ENCODE data around the gene DAG1.

The DAG1 gene

DNA sequence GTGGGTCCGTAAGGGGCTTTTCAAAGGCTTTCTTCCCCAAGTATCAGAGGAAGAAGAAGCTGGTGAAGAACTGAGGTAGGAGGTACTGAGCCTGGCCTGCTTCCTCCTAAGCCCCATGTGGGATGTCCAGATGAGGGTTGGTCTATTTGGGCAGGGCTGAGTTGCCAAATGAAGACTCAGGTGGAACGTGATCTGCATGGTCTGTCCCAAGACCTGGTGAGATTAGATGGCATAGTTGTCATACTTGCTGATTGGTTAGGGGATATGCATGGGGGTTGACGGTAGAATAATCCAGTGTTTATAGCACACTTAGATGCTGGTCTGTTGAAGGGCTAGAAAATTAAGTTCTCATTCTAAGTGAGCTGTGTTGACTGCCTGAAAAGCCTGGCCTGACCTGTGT is 47.9 kb downstream of the DAG1 start:
- Histone ChIP-seq H3K27me3 (no peaks in the 10 kb centered on the region), H3K27ac (no peak overlapping the region), H3K4me1 (peaks cover 0 to 16% (median 0%) of the 10 kb centered on the region in 10 experiments; a peak in 5 of 20 replicates), H3K9ac (no peak overlapping the region), H4K20me1 (peaks cover 0 to 34% (median 6%) of the 10 kb centered on the region in 11 experiments; a peak in 8 of 22 replicates), H3K4me2 (no peak overlapping the region), H3K9me3 (replicated peaks in 1 of 11) (no peaks in the 10 kb centered on the region), H3K36me3 (peaks cover 4 to 75% (median 63%) of the 10 kb centered on the region in 11 experiments; a peak in 20 of 22 replicates), H3K4me3 (no peak overlapping the region)
- TF ChIP-seq Cebpa-rat (IDR thresholded peaks at IDR 0.05) = no peak

DNA sequence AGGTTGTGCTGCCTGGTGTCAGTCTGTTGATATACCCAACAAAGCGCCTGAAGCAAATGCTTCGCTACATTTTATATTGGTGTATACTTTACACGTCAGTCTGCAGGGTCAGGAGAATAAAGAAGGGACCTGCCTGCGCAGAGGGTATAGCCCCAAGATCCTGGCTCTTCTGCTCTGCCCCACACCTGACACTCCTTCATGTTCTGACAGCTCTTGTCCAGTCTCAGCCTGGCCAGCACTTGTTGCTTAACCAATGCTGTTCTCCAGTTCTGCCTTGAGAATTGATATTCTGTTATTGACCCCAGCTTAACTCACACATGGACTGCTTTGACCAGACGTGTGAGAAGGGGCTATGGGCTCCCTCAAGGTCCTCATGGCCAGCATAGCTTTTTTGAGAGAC is 48.4 kb downstream of the DAG1 start:
- Histone ChIP-seq H3K4me1 (peaks cover 0 to 16% (median 0%) of the 10 kb centered on the region in 10 experiments; a peak in 7 of 20 replicates), H3K27ac (no peak overlapping the region), H4K20me1 (peaks cover 0 to 38% (median 6%) of the 10 kb centered on the region in 11 experiments; a peak in 9 of 22 replicates), H3K9me3 (replicated peaks in 1 of 11) (no peaks in the 10 kb centered on the region), H3K27me3 (no peaks in the 10 kb centered on the region), H3K4me2 (no peak overlapping the region), H3K36me3 (peaks cover 4 to 75% (median 58%) of the 10 kb centered on the region in 11 experiments; a peak in 20 of 22 replicates), H3K9ac (no peak overlapping the region), H3K4me3 (no peak overlapping the region)
- TF ChIP-seq Cebpa-rat (IDR thresholded peaks at IDR 0.05) = no peak

DNA sequence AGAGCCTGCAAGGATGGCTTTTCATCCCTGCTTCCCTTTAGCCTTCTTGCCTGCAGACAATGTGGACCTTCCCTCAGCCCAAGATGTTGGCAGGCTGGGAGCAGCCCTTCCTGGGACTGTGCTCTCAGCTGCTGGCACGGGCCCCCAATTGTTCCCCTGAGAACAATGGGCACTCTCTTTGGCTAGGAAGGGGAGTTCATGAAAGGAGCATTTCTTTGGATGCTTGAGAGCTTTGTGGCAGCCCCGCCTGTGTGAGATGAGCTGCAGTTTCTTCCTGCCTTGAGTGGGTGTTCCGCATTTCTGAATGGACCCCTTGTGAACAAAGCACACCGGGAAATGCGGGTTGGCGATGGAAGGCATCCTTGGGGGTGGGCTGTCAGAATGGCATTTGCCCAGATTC is 49.2 kb downstream of the DAG1 start:
- no peak overlapping the region for H3K9ac ChIP-seq
- no peaks in the 10 kb centered on the region for H3K9me3 ChIP-seq (replicated peaks in 1 of 11)
- peaks cover 0 to 24% (median 0%) of the 10 kb centered on the region in 10 experiments; a peak in 8 of 20 replicates for H3K4me1 ChIP-seq
- H3K4me3 ChIP-seq = no peak overlapping the region
- H3K4me2 ChIP-seq = no peak overlapping the region
- peaks cover 4 to 76% (median 57%) of the 10 kb centered on the region in 11 experiments; a peak in 19 of 22 replicates for H3K36me3 ChIP-seq
- H3K27ac ChIP-seq = no peak overlapping the region
- no peak for TF ChIP-seq Cebpa-rat (IDR thresholded peaks at IDR 0.05)
- peaks cover 0 to 44% (median 6%) of the 10 kb centered on the region in 11 experiments; a peak in 10 of 22 replicates for H4K20me1 ChIP-seq
- no peaks in the 10 kb centered on the region for H3K27me3 ChIP-seq

DNA sequence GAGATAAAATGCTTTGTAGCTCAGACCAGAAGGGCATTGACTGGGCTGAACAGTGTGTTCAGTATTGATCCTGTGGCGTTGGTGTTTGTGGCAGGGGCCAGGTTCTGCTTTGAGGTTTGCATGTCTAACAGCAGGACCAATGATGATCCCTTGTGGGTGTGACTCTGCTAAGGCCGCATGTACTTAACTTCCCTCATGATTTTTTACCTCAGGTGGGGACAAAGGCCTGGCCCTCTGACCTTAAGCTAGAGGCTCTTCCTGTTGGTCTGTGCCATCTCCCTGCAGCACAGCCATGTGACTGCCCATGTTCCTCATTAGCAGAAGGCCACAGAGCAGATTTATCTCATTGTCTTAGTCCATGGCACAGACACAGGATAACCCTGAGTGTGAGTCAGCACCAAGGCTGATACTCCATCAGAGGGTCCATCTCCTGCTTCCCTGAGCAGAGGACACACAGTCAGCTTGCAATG is 49.9 kb downstream of the DAG1 start:
- H3K9me3 ChIP-seq (replicated peaks in 1 of 11) = no peaks in the 10 kb centered on the region
- no peak overlapping the region for H3K9ac ChIP-seq
- TF ChIP-seq Cebpa-rat (IDR thresholded peaks at IDR 0.05) = no peak
- H3K27me3 ChIP-seq = no peaks in the 10 kb centered on the region
- no peak overlapping the region for H3K27ac ChIP-seq
- H3K4me1 ChIP-seq = peaks cover 0 to 25% (median 0%) of the 10 kb centered on the region in 10 experiments; a peak in 8 of 20 replicates
- peaks cover 0 to 44% (median 6%) of the 10 kb centered on the region in 11 experiments; a peak in 10 of 22 replicates for H4K20me1 ChIP-seq
- no peak overlapping the region for H3K4me3 ChIP-seq
- peak overlapping the region in 2 of 11 experiments; percentile 21 to 50; a peak in 4 of 22 replicates for H3K4me2 ChIP-seq
- H3K36me3 ChIP-seq = peaks cover 4 to 76% (median 57%) of the 10 kb centered on the region in 11 experiments; a peak in 19 of 22 replicates

DNA sequence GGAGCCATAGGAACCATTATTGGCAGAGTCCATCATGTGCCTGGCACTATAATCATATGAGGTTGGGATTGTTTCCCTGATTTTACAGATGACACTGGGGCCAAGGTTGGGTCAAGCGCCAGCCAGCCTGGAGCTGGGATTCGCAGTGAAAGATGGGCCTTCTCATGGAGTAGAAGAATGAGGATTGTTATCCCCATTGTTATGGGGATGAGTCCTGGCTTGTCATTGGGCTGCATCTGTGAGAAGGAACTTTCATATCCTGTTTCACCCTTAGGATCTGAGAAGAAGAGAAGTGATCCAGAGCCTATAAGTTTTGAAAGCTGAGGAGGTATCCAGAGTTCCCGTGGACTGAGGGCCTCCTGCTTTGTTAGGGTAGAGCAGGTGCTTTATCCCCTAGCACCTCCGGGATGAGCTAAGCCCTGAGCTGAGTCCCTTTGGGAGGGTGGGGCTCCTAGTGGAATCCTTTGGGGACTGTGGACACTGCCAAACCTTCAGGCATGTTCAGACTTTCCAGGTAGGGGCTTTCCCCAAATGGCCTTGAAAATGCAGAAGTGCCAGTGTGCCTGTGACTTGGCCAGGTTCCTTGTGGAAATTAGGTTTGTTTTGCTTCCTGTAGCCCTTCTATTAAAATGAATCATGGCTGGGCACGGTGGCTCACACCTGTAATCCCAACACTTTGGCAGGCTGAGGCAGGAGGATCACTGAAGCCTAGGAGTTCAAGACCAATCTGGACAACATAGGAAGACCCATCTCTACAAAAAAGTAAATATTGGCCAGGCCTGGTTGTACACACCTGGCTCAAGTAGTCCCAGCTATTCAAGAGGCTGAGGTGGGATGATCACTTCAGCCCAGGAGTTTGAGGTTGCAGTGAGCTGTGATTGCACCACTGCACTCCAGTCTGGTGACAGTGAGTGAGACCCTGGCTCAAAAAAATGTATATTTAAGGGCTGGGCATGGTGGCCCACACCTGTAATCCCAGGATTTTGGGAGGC is 54.0 kb downstream of the DAG1 start:
- Histone ChIP-seq H3K27ac (no peak overlapping the region), H3K9me3 (replicated peaks in 1 of 11) (no peaks in the 10 kb centered on the region), H3K36me3 (peaks cover 0 to 40% (median 22%) of the 10 kb centered on the region in 11 experiments; a peak in 13 of 22 replicates), H3K4me3 (no peak overlapping the region), H3K4me1 (peaks cover 0 to 25% (median 0%) of the 10 kb centered on the region in 10 experiments; a peak in 8 of 20 replicates), H3K4me2 (peak overlapping the region in 1 of 11 experiments; percentile 39; a peak in 1 of 22 replicates), H3K27me3 (no peaks in the 10 kb centered on the region), H4K20me1 (peaks cover 0 to 30% (median 5%) of the 10 kb centered on the region in 11 experiments; a peak in 11 of 22 replicates), H3K9ac (no peak overlapping the region)
- no peak for TF ChIP-seq Cebpa-rat (IDR thresholded peaks at IDR 0.05)

DNA sequence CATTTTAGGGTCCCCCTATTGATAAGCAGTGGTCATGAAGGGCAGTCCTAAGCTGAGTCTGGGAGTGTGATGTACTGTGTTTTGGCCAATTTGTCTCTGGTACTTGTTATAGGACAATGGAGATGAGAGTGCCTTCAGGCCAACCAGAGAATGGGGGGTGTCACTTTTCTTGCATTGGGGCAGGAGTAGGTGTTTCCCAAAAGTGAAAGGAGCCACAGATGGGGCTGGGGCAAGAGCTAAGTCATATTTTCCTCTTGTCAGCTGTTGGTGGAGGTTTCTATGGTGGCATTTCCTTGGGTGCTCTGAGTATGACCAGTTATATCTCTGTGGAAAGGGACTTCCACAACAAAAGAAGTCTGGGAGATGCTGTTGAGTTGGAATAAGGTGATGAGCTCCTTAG is 59.5 kb downstream of the DAG1 start:
- H3K9me3 ChIP-seq (replicated peaks in 1 of 11) = no peaks in the 10 kb centered on the region
- H3K4me3 ChIP-seq = no peak overlapping the region
- peaks cover 0 to 5% (median 0%) of the 10 kb centered on the region in 11 experiments; a peak in 7 of 22 replicates for H4K20me1 ChIP-seq
- TF ChIP-seq Cebpa-rat (IDR thresholded peaks at IDR 0.05) = no peak
- peaks cover 0 to 4% (median 2%) of the 10 kb centered on the region in 10 experiments; a peak in 9 of 20 replicates for H3K4me1 ChIP-seq
- H3K27me3 ChIP-seq = no peaks in the 10 kb centered on the region
- H3K4me2 ChIP-seq = no peak overlapping the region
- no peak overlapping the region for H3K9ac ChIP-seq
- H3K36me3 ChIP-seq = peaks cover 23 to 56% (median 45%) of the 10 kb centered on the region in 11 experiments
- no peak overlapping the region for H3K27ac ChIP-seq

DNA sequence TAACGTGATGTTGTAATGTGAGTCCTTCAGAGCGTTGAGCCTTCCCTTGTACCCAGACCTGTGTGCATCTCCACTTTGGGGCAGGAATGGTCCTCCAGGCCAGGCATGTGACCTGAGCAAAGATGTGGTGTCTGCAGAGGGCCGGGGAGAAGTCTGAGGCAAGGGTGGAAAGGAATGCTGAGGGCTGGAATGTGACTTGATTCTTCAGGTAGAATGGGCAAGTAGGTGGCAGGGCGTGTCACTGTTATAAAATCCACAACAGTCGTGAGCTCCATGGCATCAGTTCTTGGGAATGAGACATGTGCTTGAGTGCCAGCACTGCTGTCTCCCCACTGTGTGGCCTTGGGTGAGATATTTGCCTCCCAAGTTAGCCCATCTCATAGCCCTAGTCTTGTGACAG is 60.2 kb downstream of the DAG1 start:
- no peaks in the 10 kb centered on the region for H3K9me3 ChIP-seq (replicated peaks in 1 of 11)
- no peak overlapping the region for H3K4me3 ChIP-seq
- TF ChIP-seq Cebpa-rat (IDR thresholded peaks at IDR 0.05) = no peak
- peaks cover 0 to 5% (median 0%) of the 10 kb centered on the region in 11 experiments; a peak in 6 of 22 replicates for H4K20me1 ChIP-seq
- peaks cover 23 to 49% (median 42%) of the 10 kb centered on the region in 11 experiments for H3K36me3 ChIP-seq
- no peak overlapping the region for H3K4me2 ChIP-seq
- no peaks in the 10 kb centered on the region for H3K27me3 ChIP-seq
- peaks cover 0 to 10% (median 8%) of the 10 kb centered on the region in 10 experiments; a peak in 10 of 20 replicates for H3K4me1 ChIP-seq
- H3K27ac ChIP-seq = no peak overlapping the region
- H3K9ac ChIP-seq = no peak overlapping the region

DNA sequence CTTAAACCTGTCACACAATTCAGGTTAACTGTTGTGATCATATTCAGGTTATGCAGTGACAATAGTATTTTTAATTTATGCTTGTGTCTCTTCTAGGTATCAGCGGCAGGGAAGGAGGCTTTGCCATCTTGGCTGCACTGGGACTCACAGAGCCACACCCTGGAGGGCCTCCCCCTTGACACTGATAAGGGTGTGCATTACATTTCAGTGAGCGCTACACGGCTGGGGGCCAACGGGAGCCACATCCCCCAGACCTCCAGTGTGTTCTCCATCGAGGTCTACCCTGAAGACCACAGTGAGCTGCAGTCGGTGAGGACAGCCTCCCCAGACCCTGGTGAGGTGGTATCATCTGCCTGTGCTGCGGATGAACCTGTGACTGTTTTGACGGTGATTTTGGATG is 60.6 kb downstream of the DAG1 start:
- H3K4me2 ChIP-seq = no peak overlapping the region
- no peaks in the 10 kb centered on the region for H3K9me3 ChIP-seq (replicated peaks in 1 of 11)
- H3K4me1 ChIP-seq = peaks cover 0 to 12% (median 8%) of the 10 kb centered on the region in 10 experiments; a peak in 10 of 20 replicates
- no peak overlapping the region for H3K4me3 ChIP-seq
- no peak overlapping the region for H3K9ac ChIP-seq
- H4K20me1 ChIP-seq = peaks cover 0 to 5% (median 0%) of the 10 kb centered on the region in 11 experiments; a peak in 6 of 22 replicates
- peaks cover 23 to 45% (median 40%) of the 10 kb centered on the region in 11 experiments for H3K36me3 ChIP-seq
- no peaks in the 10 kb centered on the region for H3K27me3 ChIP-seq
- no peak for TF ChIP-seq Cebpa-rat (IDR thresholded peaks at IDR 0.05)
- no peak overlapping the region for H3K27ac ChIP-seq

DNA sequence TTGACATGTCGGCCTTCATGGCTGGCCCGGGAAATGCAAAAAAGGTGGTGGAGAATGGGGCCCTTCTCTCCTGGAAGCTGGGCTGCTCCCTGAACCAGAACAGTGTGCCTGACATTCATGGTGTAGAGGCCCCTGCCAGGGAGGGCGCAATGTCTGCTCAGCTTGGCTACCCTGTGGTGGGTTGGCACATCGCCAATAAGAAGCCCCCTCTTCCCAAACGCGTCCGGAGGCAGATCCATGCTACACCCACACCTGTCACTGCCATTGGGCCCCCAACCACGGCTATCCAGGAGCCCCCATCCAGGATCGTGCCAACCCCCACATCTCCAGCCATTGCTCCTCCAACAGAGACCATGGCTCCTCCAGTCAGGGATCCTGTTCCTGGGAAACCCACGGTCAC is 61.2 kb downstream of the DAG1 start:
- Histone ChIP-seq H4K20me1 (peaks cover 0 to 5% (median 0%) of the 10 kb centered on the region in 11 experiments; a peak in 6 of 22 replicates), H3K27me3 (no peaks in the 10 kb centered on the region), H3K9me3 (replicated peaks in 1 of 11) (no peaks in the 10 kb centered on the region), H3K4me1 (peaks cover 0 to 15% (median 9%) of the 10 kb centered on the region in 10 experiments; a peak in 12 of 20 replicates), H3K9ac (no peak overlapping the region), H3K27ac (no peak overlapping the region), H3K36me3 (peaks cover 23 to 45% (median 40%) of the 10 kb centered on the region in 11 experiments), H3K4me3 (no peak overlapping the region), H3K4me2 (no peak overlapping the region)
- no peak for TF ChIP-seq Cebpa-rat (IDR thresholded peaks at IDR 0.05)

All from BLaER1 treated with 17β-estradiol and CSF1 and Interleukin-3, amounts not matched to agents 10 nM and 100 nM (cell line).